Stimulated activated CD4-positive, alpha-beta T cell treated with anti-CD3 and anti-CD28 coated beads, Interleukin-1b, Interleukin-23, amount 100 ng/mL, for 4 hours (primary cell): ENCODE measurements around the gene RPS6KB2.

Experiments
- DNase-seq, 2 donors: peaks; one replicate each; pipeline ENCODE4 v3.0.0-alpha.2; 2020; ENCODE audit warnings: low read depth in 2 of 2

Gene RPS6KB2

DNA sequence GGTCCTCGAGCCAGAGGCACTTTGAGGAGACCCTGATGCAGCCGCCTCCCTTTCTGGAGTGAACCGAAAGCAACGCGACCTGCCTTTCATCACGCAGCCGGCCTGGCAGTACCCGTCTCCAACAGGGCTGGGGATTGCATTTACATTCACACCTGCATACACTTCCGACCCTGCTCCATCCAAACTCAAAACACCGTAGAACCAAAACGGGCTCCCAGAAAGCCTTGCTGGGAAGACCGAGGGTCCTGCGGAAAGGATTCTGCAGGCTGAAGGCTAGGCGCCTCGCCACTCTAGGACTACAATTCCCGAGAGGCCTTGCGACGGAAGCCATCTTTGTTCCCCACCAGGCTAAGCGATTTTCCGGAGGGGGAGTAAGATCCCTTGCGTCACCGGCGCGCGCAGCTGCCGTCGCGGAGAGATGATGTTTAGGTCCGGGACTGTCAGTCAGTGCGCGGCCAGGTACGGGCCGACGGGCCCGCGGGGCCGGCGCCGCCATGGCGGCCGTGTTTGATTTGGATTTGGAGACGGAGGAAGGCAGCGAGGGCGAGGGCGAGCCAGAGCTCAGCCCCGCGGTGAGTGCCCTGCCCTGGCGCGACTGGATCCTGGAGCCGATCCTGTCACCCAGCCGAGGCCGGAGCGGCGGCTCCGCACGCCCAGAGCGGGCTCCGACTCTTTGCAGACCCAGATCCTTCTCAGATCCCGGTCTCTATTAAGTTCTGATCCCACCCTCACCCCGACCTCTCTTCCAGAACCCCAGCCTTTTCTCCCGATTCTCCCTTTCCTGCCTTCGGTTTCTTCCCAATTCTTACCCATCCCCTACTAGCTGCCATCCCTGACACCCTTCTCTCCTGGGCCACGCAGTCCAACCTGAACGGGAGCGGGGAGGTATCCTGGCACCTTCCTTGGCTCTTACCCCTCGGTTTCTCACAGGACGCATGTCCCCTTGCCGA, at the start of gene RPS6KB2:
Gene RPS6KB2, plus strand, starts transcription at position 443 of the 950 bp plus-strand sequence. Its CDS starts 52 bp downstream, at position 495.
- DNase-seq: peak; percentile 99

DNA sequence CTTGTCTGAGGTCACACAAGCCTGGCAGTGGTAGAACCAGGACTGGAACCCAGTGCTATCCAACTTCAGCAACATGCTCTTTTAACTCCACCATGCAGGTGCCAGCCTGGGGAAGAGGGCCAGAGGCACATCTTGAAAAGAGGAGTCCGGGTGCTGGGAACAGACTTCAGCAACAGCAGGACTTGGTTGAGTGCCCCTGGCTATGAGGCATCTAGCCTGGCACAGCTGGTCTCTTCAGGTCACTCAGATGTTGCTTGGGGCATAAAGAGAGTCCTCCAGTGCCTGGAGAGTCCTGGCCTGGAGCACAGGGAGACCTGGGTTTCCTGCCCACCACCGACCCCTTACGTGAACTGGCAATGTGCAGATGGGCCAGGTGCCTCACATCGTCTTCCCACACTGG, 49.8 kb upstream of the RPS6KB2 start:
- no peak for DNase-seq

DNA sequence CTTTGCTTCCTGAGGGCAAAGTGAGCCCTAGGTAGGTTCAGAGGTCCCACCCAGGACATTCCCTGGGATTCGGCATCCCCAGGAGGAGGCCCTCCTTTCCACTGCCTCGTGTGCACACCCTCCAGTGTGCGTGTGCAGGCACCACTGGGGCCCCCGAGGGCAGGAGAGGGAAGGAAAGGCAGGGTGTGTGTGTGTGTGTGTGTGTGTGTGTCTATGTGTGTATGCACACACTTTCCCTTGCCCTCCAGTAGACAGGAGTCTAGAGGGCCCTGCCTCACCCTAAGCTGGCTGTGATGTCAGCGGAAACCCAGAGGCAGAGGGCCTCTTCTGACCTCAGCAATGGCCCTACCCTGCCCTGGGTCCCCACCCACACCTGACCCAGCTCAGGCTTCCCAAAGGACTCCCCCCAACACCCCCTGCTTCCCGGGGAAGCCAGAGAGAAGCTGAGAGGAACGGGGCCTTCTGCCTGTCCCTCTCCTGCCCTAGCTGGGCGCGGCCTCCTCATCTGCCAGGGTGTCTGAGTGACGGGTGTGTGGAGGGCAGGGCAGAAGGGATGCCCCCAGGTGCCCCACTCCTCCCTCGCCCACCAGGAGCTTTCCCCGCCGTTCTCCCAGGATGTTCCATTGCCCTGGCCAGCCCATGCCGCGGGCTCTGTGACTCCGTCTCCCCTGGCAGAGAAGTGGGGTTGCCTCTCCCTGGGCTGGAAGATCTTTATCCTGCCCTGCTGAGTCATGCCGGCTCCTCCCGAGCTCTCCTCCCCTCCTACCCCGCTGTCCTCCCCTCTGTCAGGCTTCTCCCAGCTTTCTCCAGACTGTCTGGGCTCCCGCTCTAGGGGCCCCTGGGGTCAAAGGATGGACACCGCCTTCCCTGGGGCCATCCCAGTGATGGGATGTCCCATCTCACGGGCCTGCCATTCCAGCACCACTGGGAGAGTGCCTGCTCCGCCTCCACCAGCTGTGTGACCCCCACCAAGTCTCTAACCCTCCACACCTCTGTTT, 48.9 kb upstream of the RPS6KB2 start:
- DNase-seq: no peak

DNA sequence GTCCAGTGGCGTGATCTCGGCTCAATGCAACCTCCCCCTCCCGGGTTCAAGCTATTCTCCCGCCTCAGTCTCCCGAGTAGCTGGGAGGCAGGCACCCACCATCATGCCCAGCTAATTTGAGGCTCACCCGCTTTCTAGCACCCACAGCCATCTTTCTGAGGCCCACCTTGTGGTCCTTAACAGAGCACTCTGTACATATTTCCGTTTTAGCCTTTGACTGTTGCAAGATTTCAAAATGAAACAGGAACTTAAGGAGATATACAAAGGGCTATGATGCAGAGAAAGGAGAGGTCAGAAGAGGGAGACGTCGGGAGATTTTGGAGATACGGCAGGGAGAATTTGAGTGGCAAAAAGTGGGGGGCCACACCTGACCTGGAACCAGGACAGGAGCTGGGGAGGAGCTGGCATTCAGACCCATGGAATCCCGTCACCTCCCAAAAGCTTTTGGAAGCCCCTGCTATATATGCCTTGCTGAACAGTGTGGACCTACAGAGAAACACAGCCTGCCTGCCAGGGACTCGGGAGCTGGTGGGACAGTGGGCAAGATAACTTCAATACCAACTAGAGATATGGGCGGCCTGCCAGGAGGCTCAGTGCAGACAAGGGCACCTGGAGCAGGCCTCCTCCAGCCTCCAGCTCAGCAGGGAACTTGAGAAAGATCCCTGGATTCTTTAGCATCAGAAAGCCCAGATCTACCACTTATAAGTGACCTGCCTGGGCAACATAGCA, 46.9 kb upstream of the RPS6KB2 start:
- DNase-seq: no peak

DNA sequence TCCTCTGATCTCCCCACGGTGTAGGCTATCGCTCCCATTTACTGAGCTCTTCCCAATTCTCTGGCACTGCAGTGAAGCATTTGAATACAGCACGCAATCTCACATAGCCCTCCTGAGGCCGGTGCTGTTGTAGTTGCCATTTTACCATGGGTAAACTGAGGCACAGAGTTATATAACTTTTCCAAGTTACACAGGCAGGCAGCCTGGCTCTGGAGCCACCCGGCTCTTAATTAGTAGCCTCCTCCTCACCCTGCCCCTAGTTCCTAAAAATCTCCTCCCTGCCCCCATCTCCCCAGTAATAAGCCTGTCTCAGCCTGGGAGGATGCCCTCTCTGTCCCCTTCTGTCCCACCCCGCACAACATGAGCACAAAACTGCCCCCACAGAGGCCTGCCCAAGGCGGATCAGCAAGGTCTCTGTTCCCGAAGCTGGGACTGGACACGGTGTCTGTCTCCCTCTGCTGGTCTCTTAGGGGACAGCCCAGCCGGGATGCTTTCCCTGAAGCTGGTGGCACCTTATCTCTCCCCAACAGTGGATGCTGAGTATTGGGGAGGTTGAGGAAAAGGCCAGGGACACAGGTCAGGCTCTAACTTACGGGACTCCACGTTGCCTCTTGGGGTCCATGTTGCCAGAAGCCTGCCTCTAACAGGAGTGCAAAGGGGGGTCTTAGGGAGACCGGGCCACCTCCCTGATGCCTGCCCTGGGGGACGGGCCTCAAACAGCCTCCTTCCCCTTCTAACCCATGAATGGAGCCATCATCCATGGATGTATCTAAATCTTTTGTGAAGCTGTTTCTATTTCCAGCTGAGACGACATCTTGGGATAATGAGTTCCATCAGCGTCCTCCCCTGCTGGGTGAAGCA, 45.8 kb upstream of the RPS6KB2 start:
- DNase-seq: peak; percentile 70 to 77

DNA sequence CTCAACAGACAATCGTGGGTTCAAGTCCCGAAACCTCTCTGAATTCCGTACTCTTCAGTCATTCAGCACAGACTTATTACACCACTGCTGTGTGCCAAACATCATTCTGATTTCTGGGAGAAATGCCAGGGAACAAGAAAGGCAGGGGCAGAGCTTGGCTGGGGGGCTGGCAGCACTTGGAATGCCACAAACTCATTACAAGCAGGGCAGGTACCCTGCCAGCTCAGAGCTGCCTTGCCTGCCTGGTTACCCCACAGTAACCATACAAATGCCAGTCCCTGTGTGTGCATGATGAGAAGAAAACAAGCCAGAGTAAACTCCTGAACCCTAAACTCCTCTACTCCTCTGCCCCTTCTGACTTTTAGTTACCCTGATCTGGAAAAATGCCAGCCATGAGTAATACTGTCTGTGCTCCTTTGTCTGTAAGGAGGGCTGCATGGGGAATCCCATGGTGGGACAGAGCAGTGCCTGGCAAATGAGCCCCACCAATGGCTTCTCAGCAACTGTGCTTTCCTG, 43.4 kb upstream of the RPS6KB2 start:
- no peak for DNase-seq

DNA sequence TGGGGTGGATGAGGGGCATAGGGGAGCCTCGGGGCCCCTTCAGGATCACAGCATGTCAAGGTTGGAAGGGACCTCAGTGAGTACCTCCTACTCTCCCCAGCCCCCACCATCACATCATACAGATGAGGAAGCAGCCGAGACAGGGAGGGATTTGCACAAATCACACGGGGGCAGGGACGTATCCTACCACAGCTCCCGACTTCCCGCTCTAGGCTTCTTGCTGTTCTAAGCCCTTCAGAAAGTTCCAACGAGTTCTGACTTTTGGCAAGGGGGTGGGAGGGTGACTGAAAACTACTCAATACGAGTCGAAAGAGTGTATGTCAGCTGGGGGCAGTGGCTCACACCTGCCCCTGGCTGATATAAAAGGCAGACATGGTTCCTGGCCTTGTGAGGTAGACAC, 41.2 kb upstream of the RPS6KB2 start:
- no peak for DNase-seq

DNA sequence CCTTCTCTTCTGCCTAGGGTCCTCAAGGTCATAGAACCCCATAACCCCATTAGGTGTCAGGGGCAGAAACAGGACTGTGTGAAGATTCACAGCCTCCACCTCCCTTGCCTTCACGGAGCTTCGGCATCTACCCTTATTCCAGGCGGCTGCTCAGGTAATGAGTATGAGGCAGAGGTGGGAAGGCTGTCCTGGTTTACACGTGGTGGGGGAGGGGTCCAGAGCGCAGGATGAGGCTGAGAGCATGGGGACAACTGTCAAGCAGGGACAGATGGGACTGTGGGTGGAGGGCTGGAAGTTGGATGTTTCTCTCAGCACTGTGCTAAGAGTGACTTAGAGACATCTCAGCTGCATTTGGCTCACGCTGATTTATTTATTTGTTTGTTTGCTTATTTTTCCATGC, 40.8 kb upstream of the RPS6KB2 start:
- DNase-seq: no peak

DNA sequence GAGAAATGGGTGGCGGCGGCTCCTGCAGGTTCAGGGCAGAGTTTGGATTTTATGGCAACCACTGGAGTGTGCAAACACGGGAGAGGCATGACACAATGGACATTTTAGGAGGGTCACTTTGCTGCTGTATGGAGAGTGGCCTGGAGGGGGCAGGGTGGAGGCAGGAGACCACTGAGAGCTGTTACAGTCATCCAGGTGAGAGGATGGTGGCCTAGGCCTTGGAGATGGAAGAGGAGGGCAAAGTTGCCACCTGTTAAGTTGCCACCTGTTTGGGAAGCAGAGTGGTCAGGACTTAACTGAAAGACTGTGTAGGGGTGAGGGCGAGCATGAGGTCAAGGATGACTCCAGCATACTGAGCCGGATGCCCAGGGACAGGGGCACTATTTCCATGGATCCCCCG, 38.8 kb upstream of the RPS6KB2 start:
- no peak for DNase-seq

DNA sequence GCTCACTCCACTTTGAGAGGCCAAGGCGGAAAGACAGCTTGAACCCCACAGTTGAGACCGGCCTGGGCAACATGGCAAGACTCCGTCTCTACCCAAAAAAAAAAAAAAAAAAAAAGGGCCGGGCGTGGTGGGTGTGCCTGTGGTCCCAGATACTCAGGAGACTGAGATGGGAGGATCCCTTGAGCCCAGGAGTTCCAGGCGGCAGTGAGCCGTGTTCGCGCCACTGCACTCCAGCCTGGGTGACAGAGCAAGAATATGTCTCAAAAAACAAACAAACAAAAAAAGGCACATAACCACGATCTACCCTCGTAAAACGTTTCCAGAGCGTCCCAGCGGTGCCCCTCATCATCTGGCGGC, 37.4 kb upstream of the RPS6KB2 start:
- no peak for DNase-seq

DNA sequence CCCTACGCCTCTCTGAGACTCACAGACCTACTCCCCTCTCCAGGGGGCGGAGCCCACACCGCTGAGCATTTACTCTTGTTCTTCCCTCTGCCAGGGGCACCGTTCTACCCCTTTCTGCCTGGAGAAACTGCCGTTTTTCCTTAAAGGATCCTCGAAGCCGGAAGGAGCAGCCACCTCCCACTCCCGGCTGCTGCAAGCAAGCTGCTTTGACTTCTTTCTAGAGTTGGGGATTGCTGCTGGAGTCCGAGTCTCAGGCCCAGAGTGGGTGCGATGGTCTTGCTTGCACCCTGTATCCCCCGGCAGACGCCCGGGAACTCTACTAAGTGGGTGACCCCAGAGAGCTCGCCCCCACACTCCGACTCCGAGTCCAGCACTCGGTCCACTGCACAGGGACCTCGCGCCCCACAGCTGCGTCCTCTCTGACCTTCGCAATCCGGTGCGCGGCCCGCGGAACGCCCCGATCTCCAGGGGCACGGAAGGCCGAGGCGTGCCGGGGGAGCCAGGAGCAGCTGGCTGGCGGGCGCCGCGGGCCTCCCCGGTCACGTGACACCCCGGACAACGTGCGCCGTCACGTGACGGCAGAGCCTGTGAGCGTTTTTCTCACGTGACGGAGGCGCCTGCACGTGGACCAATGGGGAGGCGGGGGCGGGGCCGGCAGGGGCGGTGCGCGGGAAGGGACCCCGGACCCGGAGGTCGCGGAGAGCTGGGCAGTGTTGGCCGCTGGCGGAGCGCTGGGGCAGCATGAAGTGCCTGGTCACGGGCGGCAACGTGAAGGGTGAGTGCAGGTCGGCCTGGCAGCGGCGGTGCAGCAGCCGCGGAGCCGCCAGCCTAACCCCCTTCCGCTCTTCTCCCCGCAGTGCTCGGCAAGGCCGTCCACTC, 36.8 kb upstream of the RPS6KB2 start, which contains the start of gene RAD9A:
Gene RAD9A, plus strand, starts transcription at position 683 of the 879 bp plus-strand sequence. Its CDS starts 59 bp downstream, at position 742.
- peak; percentile 83 to 91 for DNase-seq

DNA sequence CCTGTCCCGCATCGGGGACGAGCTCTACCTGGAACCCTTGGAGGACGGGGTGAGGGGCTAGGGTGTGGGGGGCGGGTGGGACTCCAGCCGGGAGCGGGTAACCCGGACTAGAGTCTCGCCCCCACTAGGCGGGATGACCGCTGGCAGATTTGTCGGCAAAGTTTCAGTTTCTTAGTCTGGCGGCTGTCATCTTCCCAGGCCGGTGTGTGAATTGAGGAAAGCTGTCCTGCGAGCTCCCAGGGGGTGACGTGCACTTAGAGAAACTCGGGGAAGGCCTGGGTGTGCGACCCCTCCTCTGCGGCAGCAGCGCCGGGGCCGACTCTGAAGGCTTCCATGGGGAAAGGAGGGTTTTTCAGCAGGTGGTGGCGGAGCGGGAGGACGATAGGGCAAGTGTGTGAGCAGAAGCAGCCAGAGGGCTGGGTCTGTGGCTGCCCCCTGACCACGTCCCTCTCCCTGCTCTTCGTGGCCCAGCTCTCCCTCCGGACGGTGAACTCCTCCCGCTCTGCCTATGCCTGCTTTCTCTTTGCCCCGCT, 36.0 kb upstream of the RPS6KB2 start:
- DNase-seq: no peak

DNA sequence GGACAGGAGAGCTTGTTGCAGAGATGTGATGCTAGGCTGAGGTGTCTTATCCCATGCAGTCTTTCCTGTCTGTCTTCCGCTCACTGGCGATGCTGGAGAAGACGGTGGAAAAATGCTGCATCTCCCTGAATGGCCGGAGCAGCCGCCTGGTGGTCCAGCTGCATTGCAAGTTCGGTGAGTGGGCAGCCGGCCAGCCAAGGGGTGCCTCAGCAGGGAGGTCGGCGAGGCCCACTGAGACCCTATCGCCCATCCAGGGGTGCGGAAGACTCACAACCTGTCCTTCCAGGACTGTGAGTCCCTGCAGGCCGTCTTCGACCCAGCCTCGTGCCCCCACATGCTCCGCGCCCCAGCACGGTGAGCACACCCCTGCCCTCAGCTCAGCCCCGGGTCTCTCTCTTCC, 34.9 kb upstream of the RPS6KB2 start:
- DNase-seq: no peak

DNA sequence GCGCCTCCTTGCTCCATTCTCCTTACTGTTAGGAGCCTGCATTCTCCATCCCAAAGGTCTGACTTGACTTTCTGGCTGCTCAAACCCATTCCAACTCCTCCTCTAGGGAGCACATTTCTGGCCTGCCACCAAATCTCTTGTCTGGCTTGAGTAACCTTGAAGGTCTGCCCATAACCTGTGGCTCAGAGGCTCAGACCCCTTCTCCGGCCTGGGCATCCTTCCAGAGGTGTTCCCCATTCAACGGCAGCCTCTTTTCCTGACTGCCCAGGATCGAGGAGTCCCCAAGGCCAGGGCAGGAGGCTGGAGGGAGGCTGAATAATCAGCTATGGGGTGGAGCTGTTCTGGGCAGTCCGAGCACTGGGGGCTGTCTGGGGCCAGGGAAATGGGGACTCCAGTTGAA, 34.3 kb upstream of the RPS6KB2 start:
- DNase-seq: no peak

DNA sequence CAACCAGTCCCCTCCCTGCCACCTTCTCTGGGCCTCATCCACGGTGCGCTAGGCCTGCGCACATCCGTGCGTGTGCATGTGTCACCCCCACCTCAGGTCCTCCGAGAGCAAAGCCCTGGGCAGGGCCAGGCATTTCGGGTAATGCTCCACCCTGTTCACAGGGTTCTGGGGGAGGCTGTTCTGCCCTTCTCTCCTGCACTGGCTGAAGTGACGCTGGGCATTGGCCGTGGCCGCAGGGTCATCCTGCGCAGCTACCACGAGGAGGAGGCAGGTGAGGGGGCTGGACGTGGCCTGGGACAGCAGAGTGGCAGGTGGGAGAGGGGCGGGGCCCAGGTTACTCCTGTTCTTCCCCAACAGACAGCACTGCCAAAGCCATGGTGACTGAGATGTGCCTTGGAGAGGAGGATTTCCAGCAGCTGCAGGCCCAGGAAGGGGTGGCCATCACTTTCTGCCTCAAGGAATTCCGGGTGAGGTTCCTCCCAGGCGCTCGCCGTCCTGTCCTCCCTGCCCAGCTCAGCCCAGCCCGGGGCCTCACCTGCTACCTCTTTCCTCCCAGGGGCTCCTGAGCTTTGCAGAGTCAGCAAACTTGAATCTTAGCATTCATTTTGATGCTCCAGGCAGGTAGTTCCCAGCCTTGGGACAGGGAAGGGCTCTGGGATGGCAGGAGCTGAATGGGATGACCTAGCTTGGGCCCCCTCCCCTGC, 32.6 kb upstream of the RPS6KB2 start:
- DNase-seq: no peak

DNA sequence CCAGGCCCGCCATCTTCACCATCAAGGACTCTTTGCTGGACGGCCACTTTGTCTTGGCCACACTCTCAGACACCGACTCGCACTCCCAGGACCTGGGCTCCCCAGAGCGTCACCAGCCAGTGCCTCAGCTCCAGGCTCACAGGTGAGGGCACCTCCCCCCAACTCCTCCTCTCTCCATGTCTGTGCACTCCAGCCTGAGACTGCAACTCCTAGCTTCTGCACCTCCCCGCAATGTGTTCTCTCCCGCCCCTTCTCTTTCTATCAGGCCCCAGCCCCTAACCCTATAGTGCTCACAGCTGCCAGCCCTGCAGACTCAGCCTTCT, 32.1 kb upstream of the RPS6KB2 start:
- DNase-seq: no peak

DNA sequence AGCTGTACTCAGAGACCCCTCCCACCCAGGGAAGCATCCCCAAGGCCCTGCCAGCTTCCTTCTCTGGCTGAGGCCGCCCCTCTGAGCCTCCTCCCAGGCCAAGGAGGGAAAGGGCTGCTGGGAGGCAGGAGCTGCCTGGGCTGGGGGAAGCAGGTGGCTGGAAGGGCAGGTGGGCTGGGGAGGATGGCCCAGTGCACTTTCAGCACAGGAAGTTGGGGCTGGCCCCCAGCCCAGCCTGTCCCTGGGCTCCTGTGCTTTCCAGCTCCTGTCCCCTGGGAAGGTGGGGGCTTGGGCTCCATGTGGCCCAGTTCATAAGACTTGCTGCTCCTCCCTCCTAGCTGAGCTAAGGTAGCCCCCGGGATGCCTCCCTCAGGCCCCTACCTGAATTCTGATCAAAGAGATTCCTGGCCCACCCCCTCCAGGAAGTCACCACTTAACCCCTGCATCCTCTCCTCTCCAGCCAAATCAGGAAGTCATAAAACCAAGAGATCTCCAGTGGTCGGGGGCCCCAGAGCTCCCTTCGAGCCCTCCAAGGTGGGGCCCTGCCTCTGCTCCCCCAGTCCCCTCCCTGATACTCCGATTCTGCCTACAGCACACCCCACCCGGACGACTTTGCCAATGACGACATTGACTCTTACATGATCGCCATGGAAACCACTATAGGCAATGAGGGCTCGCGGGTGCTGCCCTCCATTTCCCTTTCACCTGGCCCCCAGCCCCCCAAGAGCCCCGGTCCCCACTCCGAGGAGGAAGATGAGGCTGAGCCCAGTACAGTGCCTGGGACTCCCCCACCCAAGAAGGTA, 31.5 kb upstream of the RPS6KB2 start:
- DNase-seq: no peak

DNA sequence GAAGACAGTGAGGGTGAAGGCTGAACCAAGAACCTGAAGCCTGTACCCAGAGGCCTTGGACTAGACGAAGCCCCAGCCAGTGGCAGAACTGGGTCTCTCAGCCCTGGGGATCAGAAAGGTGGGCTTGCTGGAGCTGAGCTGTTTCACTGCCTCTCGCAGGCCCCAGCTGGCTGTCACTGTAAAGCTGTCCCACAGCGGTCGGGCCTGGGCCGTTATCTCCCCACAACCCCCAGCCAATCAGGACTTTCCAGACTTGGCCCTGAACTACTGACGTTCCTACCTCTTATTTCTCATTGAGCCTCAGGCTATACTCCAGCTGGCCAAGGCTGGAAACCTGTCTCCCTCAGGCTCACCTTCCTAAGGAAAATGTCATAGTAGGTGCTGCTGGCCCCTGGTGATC, 30.8 kb upstream of the RPS6KB2 start:
- DNase-seq: no peak
